PC-9 (cell line): ENCODE results near the gene ID1.

Experiments used
- EZH2 ChIP-seq: fragments of 200-600 bp; sonication (generic); IDR thresholded peaks from 2 replicates; pipeline ENCODE4 v1.8.0; 2017; ENCODE audit warnings: antibody characterized with exemption, low read depth
- TF ChIP-seq, protein P1 (sequence below): fragments of 200-600 bp; sonication (generic); conservative IDR thresholded peaks from 2 replicates; pipeline ENCODE4 v1.6.1; 2017; ENCODE audit warnings: mixed run types, antibody characterized with exemption, mild to moderate bottlenecking, moderate library complexity

DNA sequence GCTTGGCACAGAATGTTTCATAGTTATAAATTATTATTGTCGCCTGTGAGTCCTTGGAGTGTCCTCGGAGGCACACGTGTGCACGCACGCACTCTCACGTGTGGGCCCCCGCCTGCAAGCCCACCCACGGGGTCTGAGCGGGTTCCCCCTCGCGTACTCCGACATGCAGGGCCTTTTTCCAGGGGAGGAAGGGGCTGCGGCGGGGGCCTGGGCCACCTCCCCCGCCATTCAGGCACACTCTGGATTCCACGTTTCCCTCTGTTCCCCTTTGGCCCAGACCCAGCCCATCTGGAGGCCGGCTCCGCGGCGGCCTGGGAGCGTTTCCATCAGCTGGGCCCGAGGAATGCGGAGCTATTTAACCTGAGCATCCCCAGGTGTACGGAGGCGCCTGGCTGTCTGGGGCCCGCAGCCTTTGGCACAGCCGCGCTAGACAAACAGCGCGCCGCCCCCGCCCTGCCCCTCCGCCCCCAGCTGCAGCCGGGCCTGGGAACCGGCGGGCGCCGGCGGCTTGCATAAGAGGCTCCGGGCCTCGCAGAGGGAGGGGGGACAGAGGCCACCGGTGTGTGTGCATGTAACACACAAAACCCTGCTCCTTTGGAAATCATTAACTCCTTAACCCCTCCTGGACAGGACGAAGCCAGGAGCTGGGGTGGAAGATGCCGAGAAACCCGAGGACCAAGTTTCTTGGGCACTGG lies 3.3 kb downstream of the ID1 start:
- TF ChIP-seq, protein P1, sequence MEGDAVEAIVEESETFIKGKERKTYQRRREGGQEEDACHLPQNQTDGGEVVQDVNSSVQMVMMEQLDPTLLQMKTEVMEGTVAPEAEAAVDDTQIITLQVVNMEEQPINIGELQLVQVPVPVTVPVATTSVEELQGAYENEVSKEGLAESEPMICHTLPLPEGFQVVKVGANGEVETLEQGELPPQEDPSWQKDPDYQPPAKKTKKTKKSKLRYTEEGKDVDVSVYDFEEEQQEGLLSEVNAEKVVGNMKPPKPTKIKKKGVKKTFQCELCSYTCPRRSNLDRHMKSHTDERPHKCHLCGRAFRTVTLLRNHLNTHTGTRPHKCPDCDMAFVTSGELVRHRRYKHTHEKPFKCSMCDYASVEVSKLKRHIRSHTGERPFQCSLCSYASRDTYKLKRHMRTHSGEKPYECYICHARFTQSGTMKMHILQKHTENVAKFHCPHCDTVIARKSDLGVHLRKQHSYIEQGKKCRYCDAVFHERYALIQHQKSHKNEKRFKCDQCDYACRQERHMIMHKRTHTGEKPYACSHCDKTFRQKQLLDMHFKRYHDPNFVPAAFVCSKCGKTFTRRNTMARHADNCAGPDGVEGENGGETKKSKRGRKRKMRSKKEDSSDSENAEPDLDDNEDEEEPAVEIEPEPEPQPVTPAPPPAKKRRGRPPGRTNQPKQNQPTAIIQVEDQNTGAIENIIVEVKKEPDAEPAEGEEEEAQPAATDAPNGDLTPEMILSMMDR: no peak
- no peak for TF ChIP-seq EZH2
